ENCODE results near the gene ING1. TPM values are rescaled to one million over a fixed set of nuclear protein-coding genes. Genes with fewer than 3 reads are reported as not detected.
A peak's percentile ranks its signal among the peaks of the same experiment; 100 is the strongest.

ING1 gene
- polyA plus RNA-seq, 2 of the 4 experiments (the other 2 are of a cell fraction), result 7.9 to 8.6 TPM

DNA sequence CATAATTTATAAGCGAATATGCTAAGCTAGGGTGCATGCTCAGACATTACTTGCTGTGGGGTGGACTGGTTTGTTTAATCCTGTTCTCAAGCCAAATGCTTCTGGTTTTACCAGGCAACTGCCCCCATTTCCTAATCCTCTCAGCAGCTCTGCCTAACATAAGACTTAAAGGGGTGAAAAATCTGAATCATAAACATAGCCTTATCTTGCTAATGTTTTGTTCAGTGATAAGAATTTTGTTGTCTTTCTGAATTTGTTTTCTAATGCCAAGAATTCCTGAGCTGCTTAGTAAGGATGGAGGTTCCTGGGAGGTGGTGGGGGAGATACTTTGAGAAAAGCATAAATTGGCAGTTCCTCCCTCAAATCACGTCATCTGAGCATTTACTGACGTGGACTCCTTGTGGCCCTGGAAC lies 42.7 kb downstream of the ING1 start:
- Histone ChIP-seq H3K4me2 (peak overlapping the region; percentile 0; the same call in 2 of the 3 replicates), H3K9me3 (peaks cover 5% of the 10 kb centered on the region; the same call in 1 of the 3 replicates), H3K4me1 (peaks cover 10% of the 10 kb centered on the region; the same call in 1 of the 3 replicates), H3K4me3 (no peak overlapping the region), H3K27ac (no peak overlapping the region)
- WGBS (ENCODE audit: missing lambda C conversion rate), result 55% methylated on average over 3 of the region's 3 CpGs
- FAIRE-seq (no peak), DNase-seq (ENCODE audit: low read depth in 1 of 2, low spot score in 1 of 2) (peak in 1 of 2 experiments; percentile 14), ATAC-seq (peak in 1 of 2 experiments; percentile 52; a peak in 2 of 6 replicates)
- TF ChIP-seq, protein P1, sequence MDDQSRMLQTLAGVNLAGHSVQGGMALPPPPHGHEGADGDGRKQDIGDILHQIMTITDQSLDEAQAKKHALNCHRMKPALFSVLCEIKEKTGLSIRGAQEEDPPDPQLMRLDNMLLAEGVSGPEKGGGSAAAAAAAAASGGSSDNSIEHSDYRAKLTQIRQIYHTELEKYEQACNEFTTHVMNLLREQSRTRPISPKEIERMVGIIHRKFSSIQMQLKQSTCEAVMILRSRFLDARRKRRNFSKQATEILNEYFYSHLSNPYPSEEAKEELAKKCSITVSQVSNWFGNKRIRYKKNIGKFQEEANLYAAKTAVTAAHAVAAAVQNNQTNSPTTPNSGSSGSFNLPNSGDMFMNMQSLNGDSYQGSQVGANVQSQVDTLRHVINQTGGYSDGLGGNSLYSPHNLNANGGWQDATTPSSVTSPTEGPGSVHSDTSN (IDR thresholded peaks at IDR 0.05), result no peak
- peak; percentile 24; the same call in 1 of the 2 replicates for TF ChIP-seq GATA3 (IDR thresholded peaks at IDR 0.05; ENCODE audit: borderline replicate concordance)
- ChIA-PET POLR2A (no interaction called here), CTCF (interaction anchor here (0.8 kb wide), 1 partner anchor 13 kb away, joined by 3 read pairs; no protein-coding TSS in a partner anchor)

DNA sequence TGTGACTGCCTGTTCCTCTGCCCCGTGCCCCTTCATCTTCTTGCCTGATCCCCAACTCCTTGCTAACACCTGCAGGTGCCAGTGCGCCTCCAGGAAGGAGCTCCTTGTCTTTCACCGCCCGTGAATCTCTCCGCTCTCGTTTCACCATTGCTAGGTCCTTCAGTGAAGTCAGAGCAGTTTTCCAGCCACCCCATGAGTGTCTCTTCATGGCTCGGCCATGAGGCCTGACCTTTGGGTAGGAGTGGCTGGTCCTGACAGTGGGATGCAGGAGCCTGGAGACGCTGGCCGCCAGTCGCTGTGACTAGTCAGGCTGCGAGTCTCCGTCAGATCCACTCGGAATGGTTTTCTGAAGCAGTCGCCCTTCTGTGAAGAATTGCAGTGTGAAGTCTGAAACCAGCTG lies 43.8 kb downstream of the ING1 start:
- ATAC-seq (no peak), DNase-seq (ENCODE audit: low read depth in 1 of 2, low spot score in 1 of 2) (no peak), FAIRE-seq (no peak)
- no peak overlapping the region for H3K4me2 ChIP-seq
- CTCF ChIA-PET, result interaction anchor here (0.8 kb wide), 1 partner anchor 13 kb away, joined by 4 read pairs; no protein-coding TSS in a partner anchor
- TF ChIP-seq ESRRA (IDR thresholded peaks at IDR 0.05; ENCODE audit: borderline replicate concordance, low read length) (no peak), TP53 (CRISPR knock-in tag; IDR thresholded peaks at IDR 0.05) (no peak), CBX2 (IDR thresholded peaks at IDR 0.05; ENCODE audit: borderline replicate concordance, low read depth) (no peak), ZSCAN20 (CRISPR knock-in tag; IDR thresholded peaks at IDR 0.05) (no peak), SREBF2 (IDR thresholded peaks at IDR 0.05) (no peak), EHMT2 (IDR thresholded peaks at IDR 0.05; ENCODE audit: low read depth) (no peak), POLR2AphosphoS2 (conservative IDR thresholded peaks at IDR 0.05; ENCODE audit: low read length) (no peak)
- TF ChIP-seq, protein P2, sequence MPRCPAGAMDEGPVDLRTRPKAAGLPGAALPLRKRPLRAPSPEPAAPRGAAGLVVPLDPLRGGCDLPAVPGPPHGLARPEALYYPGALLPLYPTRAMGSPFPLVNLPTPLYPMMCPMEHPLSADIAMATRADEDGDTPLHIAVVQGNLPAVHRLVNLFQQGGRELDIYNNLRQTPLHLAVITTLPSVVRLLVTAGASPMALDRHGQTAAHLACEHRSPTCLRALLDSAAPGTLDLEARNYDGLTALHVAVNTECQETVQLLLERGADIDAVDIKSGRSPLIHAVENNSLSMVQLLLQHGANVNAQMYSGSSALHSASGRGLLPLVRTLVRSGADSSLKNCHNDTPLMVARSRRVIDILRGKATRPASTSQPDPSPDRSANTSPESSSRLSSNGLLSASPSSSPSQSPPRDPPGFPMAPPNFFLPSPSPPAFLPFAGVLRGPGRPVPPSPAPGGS (IDR thresholded peaks at IDR 0.05), result no peak
- H3K27ac ChIP-seq, result no peak overlapping the region
- no peaks in the 10 kb centered on the region for H3K9me3 ChIP-seq
- POLR2A ChIA-PET, result no interaction called here
- peaks cover 10% of the 10 kb centered on the region; the same call in 1 of the 3 replicates for H3K4me1 ChIP-seq
- H3K4me3 ChIP-seq, result no peak overlapping the region
- 79% methylated on average over 9 of the region's 14 CpGs for WGBS (ENCODE audit: missing lambda C conversion rate)

DNA sequence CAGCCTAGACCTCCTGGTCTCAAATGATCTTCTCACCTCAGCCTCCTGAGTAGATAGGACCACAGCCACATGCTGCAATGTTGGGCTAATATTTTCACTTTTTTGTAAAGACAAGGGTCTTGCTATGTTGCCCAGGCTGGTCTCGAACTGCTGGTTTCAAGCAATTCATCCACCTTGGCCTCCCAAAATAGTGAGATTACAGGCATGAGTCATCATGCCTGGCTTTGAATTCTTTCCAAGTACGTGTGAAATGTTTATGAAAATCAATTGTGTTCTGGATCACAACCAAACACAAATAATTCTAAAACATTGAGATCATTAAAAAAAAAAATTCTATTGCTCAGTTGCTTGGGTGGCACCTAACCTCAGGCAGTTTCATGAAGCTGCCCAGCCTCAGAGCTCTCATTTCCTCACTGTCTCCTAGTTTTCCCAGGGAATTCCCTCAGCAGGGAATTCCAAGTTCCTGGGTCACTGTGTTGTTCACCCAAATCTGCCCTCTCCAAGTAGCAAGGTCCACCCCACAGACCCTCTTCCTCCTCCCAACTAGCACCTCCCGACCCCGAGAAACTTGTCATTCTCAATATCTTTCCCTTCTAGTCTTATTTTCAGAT lies 44.8 kb downstream of the ING1 start:
- no peak overlapping the region for H3K4me2 ChIP-seq
- H3K4me1 ChIP-seq, result peaks cover 10% of the 10 kb centered on the region; the same call in 1 of the 3 replicates
- ATAC-seq (no peak), DNase-seq (ENCODE audit: low read depth in 1 of 2, low spot score in 1 of 2) (no peak), FAIRE-seq (no peak)
- POLR2A ChIA-PET, result no interaction called here
- 61% methylated on average over 4 of the region's 4 CpGs for WGBS (ENCODE audit: missing lambda C conversion rate)
- TF ChIP-seq FOXS1 (CRISPR knock-in tag; IDR thresholded peaks at IDR 0.05) (no peak), FOSL2 (IDR thresholded peaks at IDR 0.05) (no peak), FOSL2 (CRISPR knock-in tag; IDR thresholded peaks at IDR 0.05) (peak; percentile 58), HOXA7 (CRISPR knock-in tag; IDR thresholded peaks at IDR 0.05) (no peak)
- TF ChIP-seq, protein P3, sequence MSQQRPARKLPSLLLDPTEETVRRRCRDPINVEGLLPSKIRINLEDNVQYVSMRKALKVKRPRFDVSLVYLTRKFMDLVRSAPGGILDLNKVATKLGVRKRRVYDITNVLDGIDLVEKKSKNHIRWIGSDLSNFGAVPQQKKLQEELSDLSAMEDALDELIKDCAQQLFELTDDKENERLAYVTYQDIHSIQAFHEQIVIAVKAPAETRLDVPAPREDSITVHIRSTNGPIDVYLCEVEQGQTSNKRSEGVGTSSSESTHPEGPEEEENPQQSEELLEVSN (IDR thresholded peaks at IDR 0.05; ENCODE audit: borderline replicate concordance, low read depth), result no peak
- H3K4me3 ChIP-seq, result no peak overlapping the region
- H3K9me3 ChIP-seq, result no peaks in the 10 kb centered on the region
- CTCF ChIA-PET, result no interaction called here
- no peak overlapping the region for H3K27ac ChIP-seq

DNA sequence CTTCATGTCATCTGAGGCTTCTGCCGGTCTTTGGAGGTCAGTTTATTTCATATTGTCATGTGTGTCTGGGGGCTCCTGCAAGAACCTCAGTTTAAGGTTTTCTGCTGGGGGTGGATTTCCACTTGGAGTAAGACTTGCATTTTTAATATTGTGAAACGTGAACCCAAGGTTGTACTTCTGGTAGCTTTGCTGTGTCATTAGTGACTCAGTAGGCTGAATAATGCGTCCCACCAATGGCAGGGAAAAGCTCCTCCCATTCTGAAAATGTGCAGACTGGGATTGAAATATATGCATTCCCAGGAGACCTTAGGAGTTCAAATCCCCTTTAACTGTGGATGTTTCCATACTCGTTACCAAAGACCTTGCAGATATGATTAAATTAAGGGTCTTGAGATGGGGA lies 46.2 kb downstream of the ING1 start:
- ChIA-PET CTCF (no interaction called here), POLR2A (interaction anchor here (1.4 kb wide), 1 partner anchor 44 kb away, joined by 4 read pairs; no protein-coding TSS in a partner anchor)
- Histone ChIP-seq H3K9me3 (no peaks in the 10 kb centered on the region), H3K27ac (0 out of 6 replicates have a peak overlapping the region, but pooled peaks of 1 of the 2 experiments have one; percentile 24), H3K4me1 (peaks cover 10% of the 10 kb centered on the region; the same call in 1 of the 3 replicates), H3K4me3 (no peak overlapping the region), H3K4me2 (no peak overlapping the region)
- ATAC-seq, result no peak
- DNase-seq (ENCODE audit: low read depth in 1 of 2, low spot score in 1 of 2), result no peak
- TF ChIP-seq PHF8 (IDR thresholded peaks at IDR 0.05; ENCODE audit: borderline replicate concordance, low read depth) (no peak), TP53 (CRISPR knock-in tag; IDR thresholded peaks at IDR 0.05) (no peak)
- 73% methylated on average over 4 of the region's 4 CpGs for whole genome bisulfite sequencing (ENCODE audit: missing lambda C conversion rate)
- no peak for FAIRE-seq
